Activated CD8-positive, alpha-beta memory T cell treated with anti-CD3 and anti-CD28 coated beads, Interleukin-2, amount 50 U/mL, for 1 hour (primary cell): ENCODE results near the gene C1orf35.

Source experiments
- DNase-seq: peaks from one replicate; pipeline ENCODE4 v3.0.0-alpha.2; 2020; ENCODE audit errors: extremely low read depth

C1orf35 gene

DNA sequence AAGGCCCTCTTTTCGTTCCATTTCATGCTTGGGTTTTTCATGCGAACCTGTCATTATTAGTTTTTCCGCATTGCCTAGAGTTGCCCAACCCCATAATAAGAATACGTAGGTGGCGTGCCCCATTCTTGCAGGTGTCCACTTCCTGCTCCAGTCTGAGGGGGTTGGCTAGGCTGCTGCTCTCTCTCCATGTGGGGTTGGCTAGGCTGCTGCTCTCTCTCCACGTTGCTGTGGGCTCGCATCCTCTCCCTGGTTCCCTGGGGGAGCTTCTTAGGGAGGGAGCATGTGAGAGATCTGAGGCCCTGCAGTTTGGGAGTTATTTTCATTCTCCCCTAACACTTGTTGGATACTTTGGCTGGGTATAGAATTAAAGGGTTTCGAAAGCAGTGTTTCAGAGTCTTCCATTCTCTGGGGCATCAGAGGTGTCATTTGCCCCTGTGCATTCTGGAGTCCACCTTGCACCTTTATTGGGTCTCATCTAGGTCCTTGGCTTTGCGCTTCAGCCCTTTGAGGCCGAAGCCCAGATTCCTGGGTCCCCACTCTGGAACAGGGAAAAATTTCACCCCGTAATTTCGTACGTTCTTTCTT is 8.6 kb downstream of the C1orf35 start:
- DNase-seq = no peak

DNA sequence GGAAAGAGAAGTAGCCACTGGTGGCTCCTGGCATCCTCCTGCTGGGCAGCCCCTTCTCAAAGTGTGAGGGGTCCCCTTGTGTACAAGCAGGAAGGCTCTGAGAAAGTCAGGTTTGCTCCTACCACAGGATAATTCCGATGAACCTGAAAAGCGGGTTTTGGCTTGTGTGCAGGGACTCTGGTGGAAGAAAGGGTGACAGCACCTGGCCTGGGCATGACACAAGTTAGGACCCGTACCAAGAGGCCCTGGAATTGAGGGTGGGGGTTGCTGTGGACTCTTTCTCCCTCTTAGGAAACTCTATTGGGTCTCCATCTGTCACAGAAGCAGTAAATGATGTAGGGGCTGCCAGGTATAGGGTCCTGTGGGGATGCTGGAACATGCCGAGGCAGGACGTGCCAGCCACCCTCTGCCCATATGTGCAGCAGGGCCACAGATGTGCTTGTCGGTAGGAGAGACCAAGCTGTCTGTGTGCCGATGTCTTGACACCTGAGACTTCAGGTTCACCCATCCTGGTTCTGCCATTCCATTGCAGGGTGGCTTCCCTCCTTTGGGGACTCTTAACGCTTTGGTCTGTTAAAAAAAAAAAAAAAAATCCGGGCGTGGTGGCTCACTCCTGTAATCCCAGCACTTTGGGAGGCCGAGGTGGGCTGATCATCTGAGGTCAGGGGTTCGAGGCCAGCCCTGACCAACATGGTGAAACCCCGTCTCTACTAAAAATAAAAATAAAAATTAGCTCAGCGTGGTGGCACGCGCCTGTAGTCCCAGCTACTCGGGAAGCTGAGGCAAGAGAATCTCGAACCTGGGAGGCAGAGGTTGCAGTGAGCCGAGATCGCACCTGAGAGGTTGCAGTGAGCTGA is 9.8 kb downstream of the C1orf35 start:
- DNase-seq = no peak

DNA sequence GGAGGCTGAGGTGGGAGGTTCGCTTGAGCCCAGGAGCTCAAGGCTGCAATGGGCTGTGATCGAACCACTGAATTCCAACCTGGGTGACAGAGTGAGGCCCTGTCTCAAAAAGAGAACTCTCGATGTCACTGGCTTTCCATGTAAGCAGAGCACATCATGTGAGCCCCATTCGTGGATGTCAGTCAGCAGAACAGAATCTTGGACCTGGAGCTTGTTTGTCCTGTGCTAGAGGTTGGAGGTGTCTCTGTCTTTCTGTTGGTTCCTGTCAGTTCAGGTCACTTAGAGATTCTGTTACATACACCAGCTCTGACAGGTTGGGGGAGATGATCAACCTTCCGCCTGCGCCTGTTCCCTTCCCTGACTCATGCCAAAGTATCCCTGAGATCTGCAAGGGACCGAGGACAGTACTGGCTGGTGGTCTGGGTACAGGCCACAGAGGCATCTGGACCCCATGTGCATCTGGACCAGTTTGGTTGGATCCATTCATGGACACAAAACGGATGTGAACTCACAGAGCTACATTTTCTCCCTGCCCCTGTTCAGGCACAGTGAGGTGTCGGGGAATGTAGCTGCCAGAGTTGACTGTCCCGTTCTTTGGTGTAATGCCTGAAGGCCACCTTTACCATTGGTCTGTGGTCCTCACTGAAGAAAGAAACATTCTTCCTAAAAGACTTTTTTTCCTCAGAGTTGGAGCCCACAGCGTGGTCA is 10.6 kb downstream of the C1orf35 start:
- DNase-seq = no peak

DNA sequence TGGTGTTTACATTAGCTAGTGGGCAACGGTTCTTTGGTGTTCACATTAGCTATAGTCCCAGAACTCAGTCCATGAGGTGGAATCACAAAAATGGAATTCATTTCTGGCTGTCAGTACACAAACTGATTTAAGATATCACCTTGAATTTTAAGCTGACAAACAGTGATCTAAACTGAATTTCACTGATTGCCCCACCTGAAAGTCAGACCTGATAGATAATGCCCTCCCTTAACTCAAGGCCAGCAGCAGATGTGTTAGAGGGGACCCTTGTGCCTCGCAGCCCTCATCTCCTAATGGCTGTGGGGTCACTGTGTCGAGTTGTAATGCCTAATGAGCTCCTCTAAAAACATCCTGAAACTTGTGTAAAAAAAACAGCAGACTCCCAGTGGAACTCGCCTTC is 12.0 kb downstream of the C1orf35 start:
- DNase-seq = no peak

DNA sequence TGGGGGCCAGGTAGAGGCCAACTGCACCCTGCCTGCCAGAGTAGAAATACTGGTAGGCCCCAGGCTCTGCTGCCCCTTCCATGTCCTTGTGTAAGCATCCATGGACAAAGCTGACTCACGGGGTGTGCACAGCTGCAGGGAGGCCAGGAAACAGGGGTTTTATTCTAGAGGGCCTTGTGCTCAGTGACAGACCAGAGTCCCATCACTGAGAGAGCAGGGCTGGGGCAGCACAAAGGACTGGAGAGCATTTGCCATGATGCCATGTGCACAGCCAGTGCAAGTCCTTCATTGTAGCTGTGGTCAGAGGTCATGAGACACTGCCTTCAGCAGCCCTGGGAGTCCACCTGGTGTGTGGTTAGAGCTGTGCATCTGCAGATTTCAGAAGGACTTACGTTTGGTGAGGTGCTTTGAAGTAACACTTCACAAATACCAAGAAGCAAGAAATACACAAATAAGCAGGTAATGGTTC is 12.5 kb downstream of the C1orf35 start:
- DNase-seq = no peak

DNA sequence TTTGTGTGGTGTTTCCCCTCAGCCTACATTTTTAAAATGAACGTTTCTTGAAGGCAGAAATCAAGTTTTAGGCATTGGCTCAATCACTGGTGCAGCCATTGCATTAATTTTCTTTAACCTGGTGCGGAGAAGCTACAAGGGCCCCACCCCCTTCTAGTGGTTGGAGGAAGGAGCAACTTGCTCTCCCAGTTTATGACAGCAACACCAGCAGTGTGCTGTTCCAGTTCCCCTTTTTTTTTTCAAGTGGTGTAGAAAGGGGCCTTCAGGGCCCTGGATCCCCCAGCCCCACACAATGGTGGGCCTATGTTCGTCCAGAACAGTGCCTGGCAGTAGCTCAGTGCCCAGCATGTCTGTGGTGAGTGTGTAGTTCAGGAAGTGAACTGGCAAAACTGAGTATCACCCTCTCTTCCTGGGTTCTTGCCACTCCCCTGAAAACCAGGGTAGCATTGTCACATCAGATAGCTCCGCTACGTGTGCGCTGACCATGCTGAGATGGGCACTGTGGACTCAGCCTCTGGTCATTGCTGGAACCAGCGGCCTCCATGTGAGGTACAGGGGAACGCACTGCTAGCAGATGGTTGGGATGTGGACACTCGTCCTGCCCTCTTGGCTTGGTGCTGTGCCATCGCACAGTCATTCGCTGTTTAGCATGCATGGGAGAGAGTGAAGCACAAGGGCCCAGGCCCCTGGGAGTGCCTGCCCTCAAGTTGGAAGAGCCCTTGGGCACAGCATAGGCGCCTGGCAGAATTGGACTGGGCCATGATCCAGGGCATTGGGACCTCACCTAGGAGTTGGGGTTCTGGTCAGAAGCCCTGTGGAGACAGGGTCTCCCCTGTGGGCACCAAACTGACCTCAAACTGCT is 13.4 kb downstream of the C1orf35 start:
- no peak for DNase-seq

DNA sequence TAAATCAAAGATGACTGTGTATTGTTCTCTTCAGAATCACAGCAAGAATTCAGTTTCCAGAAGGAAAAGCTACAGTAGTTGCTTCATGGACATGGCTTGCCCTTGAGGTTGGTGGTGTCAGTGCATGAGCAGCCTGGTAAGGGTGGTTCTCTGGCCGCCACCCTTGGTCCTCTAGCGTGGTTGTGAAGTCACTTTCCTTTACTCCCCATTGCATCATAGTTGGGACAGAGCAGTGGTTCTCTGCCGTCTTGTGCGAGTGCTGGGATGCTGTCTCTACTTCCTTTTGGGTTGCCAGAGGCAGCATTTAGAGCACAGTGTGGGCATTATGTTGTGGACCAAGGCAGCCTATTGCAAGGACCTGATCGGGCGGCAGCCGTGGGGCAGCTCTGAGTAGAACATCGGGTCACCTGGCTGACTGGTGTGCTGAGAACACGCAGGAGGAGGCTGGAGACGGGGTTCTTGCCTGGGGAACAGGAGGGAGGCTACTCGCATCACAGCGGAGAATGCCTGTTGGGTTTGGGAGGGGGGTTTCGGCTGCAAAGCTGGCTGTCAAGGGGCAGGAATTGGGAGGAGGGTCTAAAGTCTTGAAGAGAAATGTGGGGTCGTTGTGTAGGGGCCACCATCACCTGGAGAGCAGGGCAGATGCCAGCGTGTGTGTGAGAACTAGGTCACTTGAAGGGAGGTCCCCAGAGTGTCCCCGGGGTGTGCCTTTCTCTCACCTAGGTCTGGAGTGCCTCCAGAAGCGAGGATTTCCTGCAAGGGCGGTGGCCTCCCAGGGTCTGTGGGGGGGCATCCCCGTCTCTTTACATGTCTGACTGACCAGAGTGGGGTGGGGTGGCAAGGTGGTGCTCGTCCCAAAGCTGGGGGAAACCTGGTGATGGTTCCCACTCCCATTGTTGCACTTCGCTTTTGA is 14.3 kb downstream of the C1orf35 start:
- DNase-seq = no peak

DNA sequence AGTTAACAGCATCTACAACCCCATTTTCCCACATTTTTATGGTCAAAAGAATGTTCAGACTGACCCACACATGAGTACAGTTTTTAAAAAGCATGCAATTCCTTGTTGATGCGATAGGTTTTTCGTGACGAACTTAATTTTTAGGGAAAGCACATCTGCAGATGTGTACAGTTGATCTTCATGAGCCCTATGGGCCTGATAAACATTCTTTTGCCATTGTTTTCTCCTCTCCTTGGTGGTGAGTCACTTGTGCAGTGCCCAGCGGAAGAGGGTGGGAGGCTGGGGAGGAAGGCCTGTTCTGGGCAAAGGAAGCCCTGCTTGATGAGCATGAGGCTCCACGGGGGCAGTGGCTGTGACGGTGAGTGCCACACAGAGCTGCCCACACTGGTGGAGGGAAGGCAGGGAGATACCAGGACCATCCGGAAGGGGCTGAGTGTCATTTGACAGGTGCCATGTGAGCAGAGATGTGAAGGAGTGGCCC is 15.3 kb downstream of the C1orf35 start:
- no peak for DNase-seq

DNA sequence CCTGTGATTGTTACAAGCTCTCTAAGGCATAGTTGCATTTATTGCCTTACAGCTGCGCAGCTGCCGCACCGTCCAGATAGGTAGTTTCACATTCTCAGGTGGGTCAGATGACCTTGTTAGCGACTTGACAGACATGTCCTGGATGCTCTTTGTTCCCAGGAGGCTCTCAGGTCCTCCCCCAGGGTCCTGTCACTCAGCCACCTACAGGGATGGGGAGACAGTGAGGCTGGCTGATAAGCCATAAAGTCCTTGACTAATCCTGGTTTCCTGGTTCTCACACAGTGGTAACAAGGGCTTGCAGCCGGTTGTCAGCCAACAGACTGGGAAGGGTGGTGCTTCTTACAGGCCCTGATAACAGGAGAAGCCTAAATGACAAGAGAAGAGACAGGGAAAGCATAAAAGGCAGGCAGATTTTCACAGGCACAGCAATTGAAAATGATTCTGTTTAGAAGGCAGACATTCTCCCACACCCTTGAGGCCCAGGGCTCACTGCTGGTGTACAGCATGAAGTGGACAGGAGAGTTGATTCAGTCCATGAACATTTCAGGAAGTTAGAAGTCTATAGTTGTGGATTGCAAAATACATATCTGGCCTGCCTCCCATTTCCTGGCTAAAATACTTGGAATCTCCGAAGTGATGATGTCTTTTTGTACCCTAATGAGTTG is 17.7 kb downstream of the C1orf35 start:
- no peak for DNase-seq

DNA sequence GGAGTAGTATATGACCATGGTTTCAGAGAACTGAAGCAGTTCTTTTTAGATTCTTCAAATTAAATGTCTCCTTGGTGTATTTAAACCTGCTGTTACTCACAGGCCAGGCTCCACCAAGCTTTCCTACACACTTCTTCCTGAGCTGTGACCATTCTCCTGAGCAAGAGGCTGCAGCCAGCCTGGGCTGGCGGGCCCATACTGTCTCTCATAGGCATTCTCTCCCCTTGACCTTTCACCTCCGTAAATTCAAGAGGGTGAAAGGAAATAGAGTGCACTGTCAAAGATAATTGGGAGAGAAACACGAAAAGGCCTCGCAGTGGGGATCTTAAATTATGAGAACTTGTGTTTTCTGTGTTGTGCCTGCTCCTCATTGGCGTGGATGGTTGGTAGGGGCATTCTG is 18.3 kb downstream of the C1orf35 start:
- no peak for DNase-seq

DNA sequence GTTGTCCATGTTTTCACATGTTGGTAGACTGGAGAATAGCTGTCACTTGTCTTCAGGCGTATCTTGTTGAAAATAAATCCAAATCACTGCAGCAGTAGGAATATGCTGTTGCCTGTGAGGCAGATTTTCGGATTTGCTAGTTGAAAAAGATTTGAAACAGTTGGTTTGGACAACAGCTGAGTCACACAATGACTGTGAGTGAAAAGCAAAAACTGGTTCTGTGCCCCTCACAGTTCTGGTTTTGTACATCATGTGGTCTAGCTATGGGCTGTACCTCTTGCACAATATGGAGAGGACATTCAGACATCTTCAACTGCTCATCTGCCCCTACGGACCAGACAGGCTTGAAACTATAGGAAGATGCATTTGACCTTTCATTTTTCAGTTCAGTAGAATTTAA is 18.8 kb downstream of the C1orf35 start:
- no peak for DNase-seq

DNA sequence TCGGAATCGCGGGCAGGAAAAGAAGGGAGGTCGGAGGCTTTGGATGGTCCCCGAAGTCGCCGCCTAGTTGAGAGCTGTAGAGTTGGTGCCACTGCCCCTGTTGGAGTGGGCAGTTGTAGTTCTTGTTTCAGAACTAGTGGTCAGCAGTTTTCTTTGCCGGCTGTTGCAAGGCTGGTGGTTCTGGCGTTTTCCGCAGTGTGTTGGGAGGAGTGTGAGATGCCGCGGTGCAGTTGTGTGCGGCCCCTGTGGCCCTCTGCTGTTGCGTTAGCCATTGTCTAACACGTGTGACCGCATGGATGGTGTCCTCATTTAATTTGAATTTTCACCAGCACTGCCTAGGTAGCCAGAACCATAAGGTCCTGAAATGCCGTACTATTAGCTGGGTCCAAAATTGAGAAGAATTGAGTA is 19.2 kb downstream of the C1orf35 start:
- DNase-seq = no peak

DNA sequence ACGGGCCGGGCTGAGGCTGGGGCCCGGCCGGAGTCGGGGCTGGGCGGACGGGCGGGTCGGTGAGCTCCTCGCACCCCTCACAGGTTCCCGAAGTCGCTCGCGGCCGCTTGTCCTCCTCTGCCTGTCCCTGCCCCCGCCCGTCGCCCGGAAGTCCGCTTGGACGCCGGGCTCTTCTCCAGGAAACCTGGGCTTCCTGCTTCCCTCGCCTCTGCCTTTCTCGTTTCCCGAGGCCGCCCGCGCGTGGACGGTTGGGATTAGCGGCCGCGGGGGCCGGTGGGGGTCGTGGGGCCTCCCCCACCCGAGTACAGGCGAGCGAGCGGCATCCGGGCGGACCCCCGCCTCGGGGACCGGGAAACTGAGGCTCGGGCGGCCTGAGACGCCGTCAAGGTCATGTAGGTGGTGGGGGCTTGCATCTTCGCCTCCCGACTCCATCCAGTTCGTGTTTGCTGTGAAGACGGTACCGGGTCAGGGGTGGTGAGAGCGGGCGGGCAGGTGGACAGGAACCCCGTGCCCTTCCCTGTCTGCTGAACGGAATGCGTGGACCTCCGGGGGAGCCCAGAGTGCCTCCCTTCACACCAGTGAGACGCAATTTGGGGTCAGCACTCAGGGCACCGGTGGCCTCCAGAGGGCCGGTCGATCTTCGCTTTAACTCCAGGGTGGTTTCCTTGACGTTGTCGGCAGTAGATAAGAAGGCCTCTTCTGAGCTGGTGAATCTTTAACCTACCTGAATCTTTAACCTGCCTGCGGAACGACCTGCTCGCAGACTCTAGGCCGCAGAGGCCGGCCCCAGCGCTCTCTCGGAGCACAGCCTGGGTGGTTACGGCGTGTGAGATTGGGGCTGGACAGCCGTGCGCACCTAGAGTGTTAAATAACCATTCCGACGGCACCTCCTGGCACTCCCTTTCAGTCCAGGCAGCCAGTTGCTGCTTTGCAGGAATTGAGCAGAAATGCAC is 19.9 kb downstream of the C1orf35 start:
- DNase-seq = no peak

DNA sequence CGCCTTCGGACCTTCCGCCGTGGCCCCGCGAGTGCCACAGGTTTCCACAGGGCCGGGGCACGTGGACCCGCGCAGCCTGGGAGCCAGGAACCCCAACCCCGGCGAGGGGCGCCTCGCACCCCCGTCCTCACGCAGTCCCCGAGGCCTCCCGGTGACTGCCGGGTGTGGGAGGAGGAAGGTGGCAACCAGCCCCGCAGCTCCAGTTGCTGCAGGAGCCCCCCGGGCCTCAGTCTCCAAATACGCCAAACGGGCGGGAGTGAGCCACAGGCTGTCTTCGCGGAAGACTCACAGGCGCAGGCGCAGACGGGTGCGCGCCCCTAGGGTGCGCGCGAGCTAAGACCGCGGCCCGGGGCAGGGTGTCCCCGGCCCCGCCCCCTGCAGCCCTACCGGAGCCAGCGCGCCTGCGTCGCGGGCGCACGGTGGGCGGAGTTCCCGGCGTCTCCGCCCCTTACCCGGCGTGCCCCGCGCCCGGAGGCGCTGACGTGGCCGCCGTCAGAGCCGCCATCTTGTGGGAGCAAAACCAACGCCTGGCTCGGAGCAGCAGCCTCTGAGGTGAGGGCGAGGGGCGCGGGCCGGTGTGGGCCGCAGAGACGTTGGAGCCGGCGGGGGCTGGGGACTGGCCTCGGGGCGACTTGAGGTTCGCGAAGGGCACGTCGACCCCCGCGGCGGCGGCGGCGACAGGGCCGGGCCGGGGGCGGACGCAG is 20.8 kb downstream of the C1orf35 start, which contains the start of gene ARF1:
Gene ARF1 (plus strand): TSS at position 495 of the 704 bp plus-strand sequence. CDS start 14,407 bp downstream, outside the sequence.
- DNase-seq = peak; percentile 76

DNA sequence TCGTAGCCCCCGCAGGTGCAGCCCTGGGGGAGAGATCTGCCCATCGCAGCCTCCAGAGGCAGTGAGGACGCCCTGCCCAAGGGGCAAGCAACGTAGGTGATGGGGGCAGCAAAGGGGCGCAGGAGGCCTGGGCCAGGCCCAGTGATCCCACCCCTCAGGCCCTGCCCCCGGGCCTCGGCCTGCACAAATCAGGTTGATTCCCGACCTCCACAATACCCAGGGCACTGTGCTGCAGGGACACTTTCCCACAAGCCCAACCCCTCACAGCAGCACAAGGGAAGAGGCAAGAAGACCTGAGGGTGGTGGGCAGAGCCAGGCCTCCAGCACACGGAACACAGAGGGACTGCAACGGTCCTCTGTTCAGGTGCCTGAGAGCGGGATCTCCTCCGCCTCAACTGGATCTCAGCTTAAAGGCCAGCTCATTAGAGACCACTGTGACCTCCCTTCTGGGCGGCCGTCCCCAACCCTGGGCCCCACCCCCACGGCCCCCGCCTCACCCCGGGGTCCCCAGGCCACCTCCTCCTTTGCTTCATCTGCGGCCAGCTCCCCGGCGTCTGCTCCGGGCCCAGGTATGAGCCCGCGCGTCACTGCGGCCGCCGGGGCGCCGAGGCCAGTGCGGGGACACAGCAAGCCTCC is 21.4 kb downstream of the C1orf35 start:
- no peak for DNase-seq

DNA sequence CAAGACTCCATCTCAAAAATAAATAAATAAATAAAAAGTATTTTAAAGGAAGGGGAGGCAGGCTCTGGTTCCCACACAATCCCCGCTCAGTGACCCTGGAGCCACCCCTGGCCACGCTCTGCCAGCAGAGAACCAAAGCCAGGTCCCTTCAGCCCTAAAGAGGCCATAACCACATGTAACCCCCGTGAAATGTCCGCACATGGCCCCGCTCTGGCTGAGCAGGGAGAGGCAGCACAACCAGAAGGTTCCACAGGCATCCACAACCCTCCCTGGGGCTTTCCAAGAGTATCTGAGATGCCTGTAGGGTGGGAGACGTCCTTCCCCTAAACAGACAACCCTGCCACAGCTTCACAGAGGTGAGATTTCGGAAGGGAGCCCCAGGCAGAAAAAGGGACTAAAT is 22.0 kb downstream of the C1orf35 start:
- DNase-seq = no peak

DNA sequence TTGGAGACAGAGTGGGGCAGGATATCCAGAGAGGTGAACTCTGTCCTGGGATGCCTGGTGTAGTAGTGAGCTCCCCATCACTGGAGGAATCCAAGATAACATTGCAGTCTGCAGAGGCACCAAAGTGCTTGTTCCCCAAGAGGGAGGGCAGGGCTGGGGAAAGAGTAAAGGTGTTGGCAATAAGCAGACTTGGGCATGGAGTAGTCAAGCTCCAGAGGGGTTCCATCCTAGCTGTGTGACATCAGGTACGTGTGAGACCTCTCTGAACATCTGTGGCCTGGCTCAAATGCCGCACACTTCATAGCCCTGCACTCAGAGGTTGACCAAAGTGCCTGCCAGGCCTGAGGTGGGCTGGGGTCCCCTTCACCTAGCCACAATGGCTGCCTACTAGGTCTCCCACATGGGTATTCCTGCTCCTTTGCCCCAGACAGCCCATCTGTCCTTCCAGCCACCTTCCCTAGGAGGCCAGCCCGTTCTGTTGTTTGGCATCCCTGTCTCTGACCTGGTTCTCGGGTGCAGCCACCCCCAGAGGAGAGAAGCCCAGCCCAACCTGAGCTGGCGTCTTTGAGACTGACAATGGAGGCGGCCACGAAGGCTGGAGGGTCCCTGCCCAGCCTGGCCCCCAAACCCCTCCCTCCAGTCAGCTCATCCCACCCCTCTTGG is 23.4 kb downstream of the C1orf35 start:
- no peak for DNase-seq
